HepG2 (cell line): Measurements from ENCODE around the gene CCDC136.

Experiments
- NR1H2 ChIP-seq: sonication (generic); formaldehyde crosslinking; IDR thresholded peaks from 2 replicates; pipeline ENCODE4 v1.8.1; 2022; ENCODE audit warnings: low read depth, missing genetic modification reagents, borderline replicate concordance
- PHB2 ChIP-seq: fragments of 450-650 bp; IDR thresholded peaks from 2 replicates; pipeline ENCODE4 v1.6.1; 2018; ENCODE audit not compliant: partially characterized antibody
- TBP ChIP-seq: sonication (generic); formaldehyde crosslinking; IDR thresholded peaks from 2 replicates; pipeline ENCODE4 v1.5.0; 2020; ENCODE audit warnings: missing genetic modification reagents
- ZFP1 ChIP-seq: IDR thresholded peaks from 2 replicates; pipeline ENCODE4 v1.6.1; 2016
- ZNF205 ChIP-seq: IDR thresholded peaks from 2 replicates; pipeline ENCODE4 v1.6.1; 2018; ENCODE audit warnings: missing biosample characterization, missing genetic modification reagents
- TF ChIP-seq, protein P1 (sequence below): sonication (generic); formaldehyde crosslinking; IDR thresholded peaks from 2 replicates; pipeline ENCODE4 v1.9.0; 2021; ENCODE audit warnings: missing genetic modification reagents, mild to moderate bottlenecking, borderline replicate concordance
- TF ChIP-seq, protein P2 (sequence below), 2 experiments: IDR thresholded peaks; 2 replicates each; pipeline ENCODE4 v1.6.1; 2011 to 2012; ENCODE audit warnings: low read length in 2 of 2, borderline replicate concordance in 1 of 2, low read depth in 1 of 2, mild to moderate bottlenecking in 1 of 2, moderate library complexity in 1 of 2
- TF ChIP-seq, protein P3 (sequence below): sonication (generic); formaldehyde crosslinking; IDR thresholded peaks from 2 replicates; pipeline ENCODE4 v1.5.0; 2020; ENCODE audit warnings: mild to moderate bottlenecking, missing genetic modification reagents, moderate library complexity
- TF ChIP-seq, protein P4 (sequence below): sonication (generic); formaldehyde crosslinking; IDR thresholded peaks from 2 replicates; pipeline ENCODE4 v1.8.1; 2023; ENCODE audit warnings: mild to moderate bottlenecking, missing genetic modification reagents, borderline replicate concordance

DNA sequence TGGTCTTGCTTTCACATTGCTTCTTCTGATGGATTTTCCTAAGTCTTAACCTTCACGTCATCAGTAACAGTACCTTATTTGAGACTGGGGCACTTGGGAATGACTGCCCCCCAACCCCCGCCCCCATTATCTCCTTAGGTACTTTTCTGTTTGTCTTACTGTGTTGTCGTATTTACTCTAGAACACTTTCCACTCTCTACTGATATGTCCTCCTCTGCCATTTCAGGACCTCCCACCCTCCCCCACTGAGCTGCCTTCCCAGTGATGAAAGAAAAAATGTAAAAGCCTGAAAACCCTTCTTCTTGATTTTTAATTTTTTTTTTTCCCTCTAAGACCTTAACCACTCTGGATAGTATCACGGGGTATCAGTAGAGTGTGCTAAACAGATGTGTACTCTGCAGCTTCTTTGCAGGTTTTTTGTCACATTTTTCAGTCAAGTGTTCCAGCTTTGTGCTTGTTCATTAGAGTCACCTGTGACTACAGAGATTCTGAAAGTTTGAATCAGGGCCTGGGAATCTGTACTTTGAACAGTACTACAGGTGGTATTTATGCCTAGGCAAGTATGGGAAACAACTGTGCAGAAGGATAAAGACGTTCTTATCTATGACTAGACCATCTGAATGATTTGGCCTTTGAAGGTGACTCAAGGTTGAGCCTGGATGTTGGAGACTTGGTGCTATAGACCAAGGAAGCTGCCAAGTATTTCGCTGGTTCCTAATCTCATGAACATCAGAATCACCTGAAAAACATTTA lies 44.3 kb upstream of the CCDC136 start:
- TF ChIP-seq, protein P1, sequence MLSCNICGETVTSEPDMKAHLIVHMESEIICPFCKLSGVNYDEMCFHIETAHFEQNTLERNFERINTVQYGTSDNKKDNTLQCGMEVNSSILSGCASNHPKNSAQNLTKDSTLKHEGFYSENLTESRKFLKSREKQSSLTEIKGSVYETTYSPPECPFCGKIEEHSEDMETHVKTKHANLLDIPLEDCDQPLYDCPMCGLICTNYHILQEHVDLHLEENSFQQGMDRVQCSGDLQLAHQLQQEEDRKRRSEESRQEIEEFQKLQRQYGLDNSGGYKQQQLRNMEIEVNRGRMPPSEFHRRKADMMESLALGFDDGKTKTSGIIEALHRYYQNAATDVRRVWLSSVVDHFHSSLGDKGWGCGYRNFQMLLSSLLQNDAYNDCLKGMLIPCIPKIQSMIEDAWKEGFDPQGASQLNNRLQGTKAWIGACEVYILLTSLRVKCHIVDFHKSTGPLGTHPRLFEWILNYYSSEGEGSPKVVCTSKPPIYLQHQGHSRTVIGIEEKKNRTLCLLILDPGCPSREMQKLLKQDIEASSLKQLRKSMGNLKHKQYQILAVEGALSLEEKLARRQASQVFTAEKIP (CRISPR knock-in tag) = no peak
- TF ChIP-seq NR1H2 (CRISPR knock-in tag) (no peak), ZNF205 (CRISPR knock-in tag) (no peak), PHB2 (no peak), ZFP1 (no peak), TBP (no peak)
- TF ChIP-seq, protein P2, sequence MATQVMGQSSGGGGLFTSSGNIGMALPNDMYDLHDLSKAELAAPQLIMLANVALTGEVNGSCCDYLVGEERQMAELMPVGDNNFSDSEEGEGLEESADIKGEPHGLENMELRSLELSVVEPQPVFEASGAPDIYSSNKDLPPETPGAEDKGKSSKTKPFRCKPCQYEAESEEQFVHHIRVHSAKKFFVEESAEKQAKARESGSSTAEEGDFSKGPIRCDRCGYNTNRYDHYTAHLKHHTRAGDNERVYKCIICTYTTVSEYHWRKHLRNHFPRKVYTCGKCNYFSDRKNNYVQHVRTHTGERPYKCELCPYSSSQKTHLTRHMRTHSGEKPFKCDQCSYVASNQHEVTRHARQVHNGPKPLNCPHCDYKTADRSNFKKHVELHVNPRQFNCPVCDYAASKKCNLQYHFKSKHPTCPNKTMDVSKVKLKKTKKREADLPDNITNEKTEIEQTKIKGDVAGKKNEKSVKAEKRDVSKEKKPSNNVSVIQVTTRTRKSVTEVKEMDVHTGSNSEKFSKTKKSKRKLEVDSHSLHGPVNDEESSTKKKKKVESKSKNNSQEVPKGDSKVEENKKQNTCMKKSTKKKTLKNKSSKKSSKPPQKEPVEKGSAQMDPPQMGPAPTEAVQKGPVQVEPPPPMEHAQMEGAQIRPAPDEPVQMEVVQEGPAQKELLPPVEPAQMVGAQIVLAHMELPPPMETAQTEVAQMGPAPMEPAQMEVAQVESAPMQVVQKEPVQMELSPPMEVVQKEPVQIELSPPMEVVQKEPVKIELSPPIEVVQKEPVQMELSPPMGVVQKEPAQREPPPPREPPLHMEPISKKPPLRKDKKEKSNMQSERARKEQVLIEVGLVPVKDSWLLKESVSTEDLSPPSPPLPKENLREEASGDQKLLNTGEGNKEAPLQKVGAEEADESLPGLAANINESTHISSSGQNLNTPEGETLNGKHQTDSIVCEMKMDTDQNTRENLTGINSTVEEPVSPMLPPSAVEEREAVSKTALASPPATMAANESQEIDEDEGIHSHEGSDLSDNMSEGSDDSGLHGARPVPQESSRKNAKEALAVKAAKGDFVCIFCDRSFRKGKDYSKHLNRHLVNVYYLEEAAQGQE (IDR thresholded peaks at IDR 0.05; ENCODE audit: borderline replicate concordance in 1 of 2, low read depth in 1 of 2, low read length in 2 of 2) = no peak
- TF ChIP-seq, protein P3, sequence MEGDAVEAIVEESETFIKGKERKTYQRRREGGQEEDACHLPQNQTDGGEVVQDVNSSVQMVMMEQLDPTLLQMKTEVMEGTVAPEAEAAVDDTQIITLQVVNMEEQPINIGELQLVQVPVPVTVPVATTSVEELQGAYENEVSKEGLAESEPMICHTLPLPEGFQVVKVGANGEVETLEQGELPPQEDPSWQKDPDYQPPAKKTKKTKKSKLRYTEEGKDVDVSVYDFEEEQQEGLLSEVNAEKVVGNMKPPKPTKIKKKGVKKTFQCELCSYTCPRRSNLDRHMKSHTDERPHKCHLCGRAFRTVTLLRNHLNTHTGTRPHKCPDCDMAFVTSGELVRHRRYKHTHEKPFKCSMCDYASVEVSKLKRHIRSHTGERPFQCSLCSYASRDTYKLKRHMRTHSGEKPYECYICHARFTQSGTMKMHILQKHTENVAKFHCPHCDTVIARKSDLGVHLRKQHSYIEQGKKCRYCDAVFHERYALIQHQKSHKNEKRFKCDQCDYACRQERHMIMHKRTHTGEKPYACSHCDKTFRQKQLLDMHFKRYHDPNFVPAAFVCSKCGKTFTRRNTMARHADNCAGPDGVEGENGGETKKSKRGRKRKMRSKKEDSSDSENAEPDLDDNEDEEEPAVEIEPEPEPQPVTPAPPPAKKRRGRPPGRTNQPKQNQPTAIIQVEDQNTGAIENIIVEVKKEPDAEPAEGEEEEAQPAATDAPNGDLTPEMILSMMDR (CRISPR knock-in tag) = no peak
- TF ChIP-seq, protein P4, sequence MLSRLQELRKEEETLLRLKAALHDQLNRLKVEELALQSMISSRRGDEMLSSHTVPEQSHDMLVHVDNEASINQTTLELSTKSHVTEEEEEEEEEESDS (CRISPR knock-in tag) = no peak
